WTC11 (cell line): ENCODE measurements around the gene SPNS2. TPM values are rescaled to one million over a fixed set of nuclear protein-coding genes. Genes with fewer than 3 reads are reported as not detected.

Experiments used
- ATAC-seq: fragments of 200-7000 bp; cut with Tn5 transposase; 2 replicates; pipeline ENCODE4 v1.10.0; 2021; ENCODE audit warnings: mild to moderate bottlenecking, moderate library complexity
- CTCF ChIA-PET: fragments of 300-600 bp; sonication (Branson Sonifier 250); formaldehyde crosslinking; loops from one replicate; lab custom pipeline; 2021; ENCODE audit warnings: antibody characterized with exemption; lab: Charles Lee
- POLR2A ChIA-PET: fragments of 350-600 bp; sonication (Branson Sonifier 250); formaldehyde crosslinking; loops from one replicate; lab custom pipeline; 2021; ENCODE audit warnings: antibody characterized with exemption; lab: Charles Lee
- DNase-seq: peaks from one replicate; pipeline ENCODE4 v3.0.0; 2021; ENCODE audit warnings: low spot score
- H3K27ac Mint-ChIP-seq: 2 replicates; pipeline ENCODE4 v1.8.0; 2021; ENCODE audit warnings: mixed read lengths
- H3K27me3 Mint-ChIP-seq: 2 replicates; pipeline ENCODE4 v1.8.0; 2021; ENCODE audit warnings: low read depth, mild to moderate bottlenecking, moderate library complexity, mixed read lengths
- H3K36me3 Mint-ChIP-seq: 2 replicates; pipeline ENCODE4 v1.8.0; 2021; ENCODE audit warnings: mixed read lengths
- H3K4me1 Mint-ChIP-seq: 2 replicates; pipeline ENCODE4 v1.8.0; 2022; ENCODE audit warnings: mixed read lengths
- H3K4me3 Mint-ChIP-seq: 2 replicates; pipeline ENCODE4 v1.8.0; 2021; ENCODE audit warnings: mild to moderate bottlenecking, moderate library complexity, mixed read lengths
- H3K9me3 Mint-ChIP-seq: 2 replicates; pipeline ENCODE4 v1.8.0; 2021; ENCODE audit warnings: mixed read lengths
- ESRRA ChIP-seq: sonication (generic); formaldehyde crosslinking; IDR thresholded peaks from 2 replicates; pipeline ENCODE4 v1.8.1; 2022; ENCODE audit warnings: mild to moderate bottlenecking, missing genetic modification reagents, borderline replicate concordance
- ETV6 ChIP-seq: sonication (generic); formaldehyde crosslinking; IDR thresholded peaks from 2 replicates; pipeline ENCODE4 v1.8.1; 2022; ENCODE audit warnings: mild to moderate bottlenecking, missing genetic modification reagents
- GRHL2 ChIP-seq: fragments of 250-450 bp; sonication (Bioruptor Pico); IDR thresholded peaks from 2 replicates; pipeline ENCODE4 v1.8.0; 2022; ENCODE audit warnings: mild to moderate bottlenecking, moderate library complexity; ENCODE audit not compliant: insufficient replicate concordance, severe bottlenecking
- GTF2I ChIP-seq: fragments of 250-450 bp; sonication (Bioruptor Pico); conservative IDR thresholded peaks from 2 replicates; pipeline ENCODE4 v1.4.0; 2021; ENCODE audit warnings: mild to moderate bottlenecking
- OVOL2 ChIP-seq: fragments of 250-450 bp; sonication (Bioruptor Pico); IDR thresholded peaks from 2 replicates; pipeline ENCODE4 v1.9.0; 2021; ENCODE audit warnings: mild to moderate bottlenecking, borderline replicate concordance
- PREB ChIP-seq: sonication (generic); formaldehyde crosslinking; IDR thresholded peaks from 2 replicates; pipeline ENCODE4 v1.8.1; 2022; ENCODE audit warnings: mild to moderate bottlenecking, missing genetic modification reagents, moderate library complexity, borderline replicate concordance
- RELA ChIP-seq: sonication (generic); formaldehyde crosslinking; IDR thresholded peaks from 2 replicates; pipeline ENCODE4 v1.8.1; 2022; ENCODE audit warnings: missing genetic modification reagents, mild to moderate bottlenecking, borderline replicate concordance
- SOX15 ChIP-seq: fragments of 250-450 bp; sonication (Bioruptor Pico); IDR thresholded peaks from 2 replicates; pipeline ENCODE4 v1.9.0; 2021; ENCODE audit warnings: mild to moderate bottlenecking
- USF2 ChIP-seq: sonication (generic); formaldehyde crosslinking; IDR thresholded peaks from 2 replicates; pipeline ENCODE4 v1.8.1; 2023; ENCODE audit warnings: mild to moderate bottlenecking, missing genetic modification reagents, moderate library complexity
- ZBTB43 ChIP-seq: sonication (generic); formaldehyde crosslinking; IDR thresholded peaks from 2 replicates; pipeline ENCODE4 v1.8.1; 2023; ENCODE audit warnings: mild to moderate bottlenecking, missing genetic modification reagents
- ZNF121 ChIP-seq: sonication (generic); formaldehyde crosslinking; IDR thresholded peaks from 2 replicates; pipeline ENCODE4 v1.8.0; 2023; ENCODE audit warnings: missing genetic modification reagents
- ZNF317 ChIP-seq: sonication (generic); formaldehyde crosslinking; IDR thresholded peaks from 2 replicates; pipeline ENCODE4 v1.8.1; 2023; ENCODE audit warnings: low read depth, mild to moderate bottlenecking, moderate library complexity, missing genetic modification reagents, borderline replicate concordance
- ZNF425 ChIP-seq: fragments of 250-450 bp; sonication (Bioruptor Pico); conservative IDR thresholded peaks from 2 replicates; pipeline ENCODE4 v1.9.0; 2021; ENCODE audit warnings: mild to moderate bottlenecking
- total RNA-seq: library from RNA; stranded (reverse); gene quantifications from 3 replicates; pipeline ENCODE4 v1.2.3, GENCODE V29; 2021
- TF ChIP-seq, protein P1 (sequence below): sonication (generic); formaldehyde crosslinking; IDR thresholded peaks from 2 replicates; pipeline ENCODE4 v1.8.0; 2023; ENCODE audit warnings: missing genetic modification reagents, mild to moderate bottlenecking, borderline replicate concordance
- TF ChIP-seq, protein P2 (sequence below): sonication (generic); formaldehyde crosslinking; IDR thresholded peaks from 2 replicates; pipeline ENCODE4 v1.8.1; 2022; ENCODE audit warnings: mild to moderate bottlenecking, moderate library complexity, missing genetic modification reagents
- TF ChIP-seq, protein P3 (sequence below): sonication (generic); formaldehyde crosslinking; IDR thresholded peaks from 2 replicates; pipeline ENCODE4 v1.8.0; 2022; ENCODE audit warnings: mild to moderate bottlenecking, missing genetic modification reagents

SPNS2 gene
- total RNA-seq, 1 experiment from 2014 or later = 0.87 TPM

GRCh38 chr17:4569591-4569990, 70.9 kb downstream of the SPNS2 start (continued):
- no peak for TF ChIP-seq PREB (CRISPR knock-in tag)

- POLR2A ChIA-PET = no interaction called here
Observed at GRCh38 chr17:4572131-4572530, 73.5 kb downstream of the SPNS2 start.

More at GRCh38 chr17:4572131-4572530, 73.5 kb downstream of the SPNS2 start:
- DNase-seq = no peak
- Mint-ChIP-seq H3K4me3 (no peak overlapping the region), H3K9me3 (no peaks in the 10 kb centered on the region), H3K27ac (no peak overlapping the region), H3K36me3 (no peaks in the 10 kb centered on the region), H3K27me3 (no peaks in the 10 kb centered on the region), H3K4me1 (peaks cover 35% of the 10 kb centered on the region)
- TF ChIP-seq GRHL2 (no peak), SOX15 (no peak), RELA (no peak), ZNF317 (no peak), OVOL2 (CRISPR knock-in tag) (no peak), ESRRA (CRISPR knock-in tag) (no peak), ETV6 (CRISPR knock-in tag) (no peak), ZBTB43 (no peak), GTF2I (CRISPR knock-in tag) (no peak), ZNF425 (CRISPR knock-in tag) (no peak), ZNF121 (no peak), USF2 (CRISPR knock-in tag) (no peak)
- TF ChIP-seq, protein P1, sequence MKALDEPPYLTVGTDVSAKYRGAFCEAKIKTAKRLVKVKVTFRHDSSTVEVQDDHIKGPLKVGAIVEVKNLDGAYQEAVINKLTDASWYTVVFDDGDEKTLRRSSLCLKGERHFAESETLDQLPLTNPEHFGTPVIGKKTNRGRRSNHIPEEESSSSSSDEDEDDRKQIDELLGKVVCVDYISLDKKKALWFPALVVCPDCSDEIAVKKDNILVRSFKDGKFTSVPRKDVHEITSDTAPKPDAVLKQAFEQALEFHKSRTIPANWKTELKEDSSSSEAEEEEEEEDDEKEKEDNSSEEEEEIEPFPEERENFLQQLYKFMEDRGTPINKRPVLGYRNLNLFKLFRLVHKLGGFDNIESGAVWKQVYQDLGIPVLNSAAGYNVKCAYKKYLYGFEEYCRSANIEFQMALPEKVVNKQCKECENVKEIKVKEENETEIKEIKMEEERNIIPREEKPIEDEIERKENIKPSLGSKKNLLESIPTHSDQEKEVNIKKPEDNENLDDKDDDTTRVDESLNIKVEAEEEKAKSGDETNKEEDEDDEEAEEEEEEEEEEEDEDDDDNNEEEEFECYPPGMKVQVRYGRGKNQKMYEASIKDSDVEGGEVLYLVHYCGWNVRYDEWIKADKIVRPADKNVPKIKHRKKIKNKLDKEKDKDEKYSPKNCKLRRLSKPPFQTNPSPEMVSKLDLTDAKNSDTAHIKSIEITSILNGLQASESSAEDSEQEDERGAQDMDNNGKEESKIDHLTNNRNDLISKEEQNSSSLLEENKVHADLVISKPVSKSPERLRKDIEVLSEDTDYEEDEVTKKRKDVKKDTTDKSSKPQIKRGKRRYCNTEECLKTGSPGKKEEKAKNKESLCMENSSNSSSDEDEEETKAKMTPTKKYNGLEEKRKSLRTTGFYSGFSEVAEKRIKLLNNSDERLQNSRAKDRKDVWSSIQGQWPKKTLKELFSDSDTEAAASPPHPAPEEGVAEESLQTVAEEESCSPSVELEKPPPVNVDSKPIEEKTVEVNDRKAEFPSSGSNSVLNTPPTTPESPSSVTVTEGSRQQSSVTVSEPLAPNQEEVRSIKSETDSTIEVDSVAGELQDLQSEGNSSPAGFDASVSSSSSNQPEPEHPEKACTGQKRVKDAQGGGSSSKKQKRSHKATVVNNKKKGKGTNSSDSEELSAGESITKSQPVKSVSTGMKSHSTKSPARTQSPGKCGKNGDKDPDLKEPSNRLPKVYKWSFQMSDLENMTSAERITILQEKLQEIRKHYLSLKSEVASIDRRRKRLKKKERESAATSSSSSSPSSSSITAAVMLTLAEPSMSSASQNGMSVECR (CRISPR knock-in tag) = no peak
- TF ChIP-seq, protein P2, sequence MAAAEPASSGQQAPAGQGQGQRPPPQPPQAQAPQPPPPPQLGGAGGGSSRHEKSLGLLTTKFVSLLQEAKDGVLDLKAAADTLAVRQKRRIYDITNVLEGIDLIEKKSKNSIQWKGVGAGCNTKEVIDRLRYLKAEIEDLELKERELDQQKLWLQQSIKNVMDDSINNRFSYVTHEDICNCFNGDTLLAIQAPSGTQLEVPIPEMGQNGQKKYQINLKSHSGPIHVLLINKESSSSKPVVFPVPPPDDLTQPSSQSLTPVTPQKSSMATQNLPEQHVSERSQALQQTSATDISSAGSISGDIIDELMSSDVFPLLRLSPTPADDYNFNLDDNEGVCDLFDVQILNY (CRISPR knock-in tag) = no peak
- TF ChIP-seq, protein P3, sequence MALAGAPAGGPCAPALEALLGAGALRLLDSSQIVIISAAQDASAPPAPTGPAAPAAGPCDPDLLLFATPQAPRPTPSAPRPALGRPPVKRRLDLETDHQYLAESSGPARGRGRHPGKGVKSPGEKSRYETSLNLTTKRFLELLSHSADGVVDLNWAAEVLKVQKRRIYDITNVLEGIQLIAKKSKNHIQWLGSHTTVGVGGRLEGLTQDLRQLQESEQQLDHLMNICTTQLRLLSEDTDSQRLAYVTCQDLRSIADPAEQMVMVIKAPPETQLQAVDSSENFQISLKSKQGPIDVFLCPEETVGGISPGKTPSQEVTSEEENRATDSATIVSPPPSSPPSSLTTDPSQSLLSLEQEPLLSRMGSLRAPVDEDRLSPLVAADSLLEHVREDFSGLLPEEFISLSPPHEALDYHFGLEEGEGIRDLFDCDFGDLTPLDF (CRISPR knock-in tag) = no peak
- no peak for ATAC-seq
- CTCF ChIA-PET = interaction anchor here (0.6 kb wide), 1 partner anchor 641 kb away, joined by 3 read pairs; no protein-coding TSS in a partner anchor
